Stimulated activated CD4-positive, alpha-beta T cell treated with anti-CD3 and anti-CD28 coated beads, Interleukin-15, amount 100 ng/mL, for 1 hour (primary cell): ENCODE results near the gene RGS21.
"Not testable (repeated sequence)": the region's sequence is repeated elsewhere in the genome, so short reads cannot be mapped to it uniquely, and the experiment has no call there.

Experiments used
- DNase-seq, 2 donors: peaks; one replicate each; pipeline ENCODE4 v3.0.0-alpha.2; 2020; ENCODE audit warnings: low read depth in 1 of 2, low spot score in 1 of 2

The RGS21 gene

GRCh38 chr1:192316942-192317450, at the start of gene RGS21:
RGS21 (plus strand) TSS chr1:192316992; CDS start chr1:192343037, 26,045 bp downstream.
- DNase-seq: no peak

GRCh38 chr1:192268468-192269052, 48.2 kb upstream of the RGS21 start:
- no peak for DNase-seq

- DNase-seq: no peak
Measured at GRCh38 chr1:192270398-192270797, 46.4 kb upstream of the RGS21 start.

GRCh38 chr1:192272732-192273131, 44.1 kb upstream of the RGS21 start:
- no peak for DNase-seq

- no peak for DNase-seq
Measured at GRCh38 chr1:192274588-192274987, 42.2 kb upstream of the RGS21 start.

GRCh38 chr1:192277635-192278034, 39.2 kb upstream of the RGS21 start:
- no peak for DNase-seq

- DNase-seq: no peak
Measured at GRCh38 chr1:192284927-192285326, 31.9 kb upstream of the RGS21 start.

- DNase-seq: no peak
Measured at GRCh38 chr1:192303029-192303428, 13.8 kb upstream of the RGS21 start.

GRCh38 chr1:192308314-192308713, 8.5 kb upstream of the RGS21 start:
- DNase-seq: not testable (repeated sequence)

- DNase-seq: no peak
Measured at GRCh38 chr1:192311281-192311680, 5.5 kb upstream of the RGS21 start.

GRCh38 chr1:192327997-192328396, 11.2 kb downstream of the RGS21 start:
- no peak for DNase-seq

GRCh38 chr1:192342842-192343241, 26.1 kb downstream of the RGS21 start:
- no peak for DNase-seq

GRCh38 chr1:192343344-192343743, 26.6 kb downstream of the RGS21 start:
- no peak for DNase-seq

- no peak for DNase-seq
Measured at GRCh38 chr1:192349314-192349713, 32.5 kb downstream of the RGS21 start.

GRCh38 chr1:192350356-192350755, 33.6 kb downstream of the RGS21 start:
- no peak for DNase-seq

- no peak for DNase-seq
Measured at GRCh38 chr1:192351550-192351949, 34.8 kb downstream of the RGS21 start.

GRCh38 chr1:192357924-192358323, 41.1 kb downstream of the RGS21 start:
- DNase-seq: no peak

- no peak for DNase-seq
Measured at GRCh38 chr1:192358402-192358801, 41.6 kb downstream of the RGS21 start.

- no peak for DNase-seq
Measured at GRCh38 chr1:192358822-192359221, 42.0 kb downstream of the RGS21 start.

- DNase-seq: no peak
Measured at GRCh38 chr1:192363177-192363576, 46.4 kb downstream of the RGS21 start.

GRCh38 chr1:192367436-192367835, 50.6 kb downstream of the RGS21 start:
- no peak for DNase-seq

- no peak for DNase-seq
Measured at GRCh38 chr1:192375306-192375705, 58.5 kb downstream of the RGS21 start.

GRCh38 chr1:192376374-192376773, 59.6 kb downstream of the RGS21 start:
- DNase-seq: no peak
